RKO (cell line): ENCODE measurements around the gene FHIP2A.
"Not testable (repeated sequence)": the region's sequence is repeated elsewhere in the genome, so short reads cannot be mapped to it uniquely, and the experiment has no call there.

Source experiments
- DNase-seq: peaks from one replicate; pipeline ENCODE4 v3.0.0-alpha.2; 2016; ENCODE audit warnings: low spot score

The FHIP2A gene

GRCh38 chr10:114815791-114816190, 5.8 kb upstream of the FHIP2A start:
- DNase-seq: peak; percentile 55

- no peak for DNase-seq
Observed at GRCh38 chr10:114816308-114816707, 5.3 kb upstream of the FHIP2A start.

DNA sequence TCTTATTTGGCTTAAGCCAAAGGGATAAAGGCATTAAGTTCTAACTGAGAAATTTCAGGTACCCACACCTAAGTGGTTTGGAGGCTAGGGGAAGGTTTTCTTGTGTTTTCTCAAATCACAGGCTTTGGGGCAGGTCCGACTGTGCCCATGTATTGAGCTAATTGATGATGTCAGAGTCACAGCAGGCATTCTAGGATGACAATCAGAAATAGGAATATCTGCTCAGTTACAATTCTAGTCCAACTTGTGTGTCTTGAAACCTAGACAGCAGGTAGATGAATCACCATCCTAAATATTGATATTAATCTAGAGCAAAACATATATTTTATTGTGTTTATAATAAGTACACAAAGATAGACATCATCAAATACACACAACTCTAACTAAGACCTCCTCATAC, 2.3 kb upstream of the FHIP2A start:
- DNase-seq: no peak

DNA sequence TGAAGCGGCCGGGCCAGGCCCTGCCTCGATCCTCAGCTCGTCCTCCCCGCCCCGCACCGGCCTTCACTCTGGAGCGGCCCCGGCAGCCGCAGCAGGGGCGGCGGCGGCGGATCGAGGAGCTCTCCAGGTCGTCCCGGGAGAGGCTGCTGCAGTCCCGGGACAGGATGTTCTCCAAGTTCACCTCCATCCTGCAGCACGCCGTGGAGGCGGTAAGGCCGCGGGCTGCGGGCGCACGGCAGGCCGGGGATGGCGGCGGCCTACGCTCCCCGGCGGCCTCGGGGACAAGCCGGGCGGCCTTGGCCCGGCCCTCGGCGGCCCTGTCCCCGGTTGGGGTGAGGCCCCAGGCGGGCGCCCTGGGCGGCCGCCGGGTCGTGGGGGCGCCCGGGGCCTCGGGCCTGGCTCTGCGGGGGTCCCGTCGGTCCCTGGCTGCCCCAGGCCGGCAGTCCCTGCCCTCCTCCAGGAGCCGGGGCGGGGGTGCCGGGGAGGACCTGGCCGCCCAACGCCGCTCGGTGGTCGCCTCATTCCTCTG, 399 bp downstream of the FHIP2A start:
- peak; percentile 38 for DNase-seq

DNA sequence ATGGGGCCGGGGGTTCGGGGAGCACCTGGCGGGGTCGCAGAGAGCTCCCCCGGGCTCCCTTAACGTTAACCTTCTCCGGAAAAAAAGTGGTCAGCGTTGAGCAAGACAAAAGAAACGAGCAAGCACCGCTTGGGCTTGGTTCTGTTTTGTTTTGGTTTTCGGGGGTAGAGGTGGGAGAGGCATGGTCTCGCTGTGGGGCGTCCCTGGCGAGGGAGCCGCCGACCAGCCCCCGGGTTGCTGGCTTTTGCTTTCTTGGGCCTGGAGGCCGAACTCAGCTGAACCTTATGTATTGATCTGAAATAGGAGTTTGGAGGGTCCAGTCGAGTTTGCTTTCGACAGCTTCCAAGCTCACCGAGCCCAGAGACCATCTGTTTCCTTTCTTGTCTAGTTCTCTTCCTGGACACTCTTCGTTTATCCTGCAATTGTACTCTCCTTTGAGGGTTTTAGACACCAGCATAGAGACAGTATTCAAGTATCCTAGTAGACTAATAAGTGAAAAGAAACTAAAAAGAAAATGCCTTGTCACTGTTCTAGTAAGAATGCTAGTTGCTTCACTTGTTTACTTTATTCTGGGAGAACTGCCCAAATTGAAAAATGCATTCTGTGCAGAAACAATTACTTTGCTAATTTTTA, 980 bp downstream of the FHIP2A start:
- peak; percentile 35 for DNase-seq

GRCh38 chr10:114823077-114823463, 1.5 kb downstream of the FHIP2A start:
- DNase-seq: peak; percentile 16

GRCh38 chr10:114824391-114824790, 2.8 kb downstream of the FHIP2A start:
- DNase-seq: no peak

GRCh38 chr10:114825513-114826253, 4.1 kb downstream of the FHIP2A start:
- DNase-seq: no peak

DNA sequence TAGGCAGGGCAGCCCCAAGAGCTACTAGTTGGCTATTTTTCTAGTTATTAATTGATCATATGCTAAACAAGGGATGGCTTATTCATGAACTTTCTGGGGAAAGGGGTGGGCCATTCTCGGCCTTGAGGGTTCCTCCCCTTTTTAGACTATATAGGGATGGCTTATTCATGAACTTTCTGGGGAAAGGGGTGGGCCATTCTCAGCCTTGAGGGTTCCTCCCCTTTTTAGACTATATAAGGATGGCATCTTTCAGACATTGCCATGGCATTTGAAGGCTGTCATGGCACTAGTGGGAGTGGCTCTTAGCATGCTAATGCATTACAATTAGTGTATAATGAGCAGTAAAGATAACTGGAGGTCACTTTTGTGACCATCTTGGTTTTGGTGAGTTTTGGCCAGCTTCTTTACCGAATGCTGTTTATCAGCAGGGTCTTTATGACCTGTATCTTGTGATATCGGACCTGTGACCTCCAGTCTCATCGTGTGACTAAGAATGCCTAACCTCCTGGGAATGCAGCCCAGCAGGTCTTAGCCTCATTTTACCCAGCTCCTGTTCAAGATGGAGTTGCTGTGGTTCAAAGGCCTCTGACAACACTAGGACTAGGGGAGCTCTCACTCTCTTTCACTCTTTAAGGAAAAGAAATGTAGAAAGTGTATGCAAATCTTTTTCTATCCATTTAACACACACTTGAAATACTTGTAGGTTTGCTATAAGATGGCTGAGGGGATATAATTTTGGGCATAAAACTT, 7.8 kb downstream of the FHIP2A start:
- DNase-seq: no peak

GRCh38 chr10:114831186-114831867, 9.7 kb downstream of the FHIP2A start:
- no peak for DNase-seq

GRCh38 chr10:114837690-114838089, 16.1 kb downstream of the FHIP2A start:
- DNase-seq: no peak

GRCh38 chr10:114839901-114840300, 18.3 kb downstream of the FHIP2A start:
- peak; percentile 11 for DNase-seq

DNA sequence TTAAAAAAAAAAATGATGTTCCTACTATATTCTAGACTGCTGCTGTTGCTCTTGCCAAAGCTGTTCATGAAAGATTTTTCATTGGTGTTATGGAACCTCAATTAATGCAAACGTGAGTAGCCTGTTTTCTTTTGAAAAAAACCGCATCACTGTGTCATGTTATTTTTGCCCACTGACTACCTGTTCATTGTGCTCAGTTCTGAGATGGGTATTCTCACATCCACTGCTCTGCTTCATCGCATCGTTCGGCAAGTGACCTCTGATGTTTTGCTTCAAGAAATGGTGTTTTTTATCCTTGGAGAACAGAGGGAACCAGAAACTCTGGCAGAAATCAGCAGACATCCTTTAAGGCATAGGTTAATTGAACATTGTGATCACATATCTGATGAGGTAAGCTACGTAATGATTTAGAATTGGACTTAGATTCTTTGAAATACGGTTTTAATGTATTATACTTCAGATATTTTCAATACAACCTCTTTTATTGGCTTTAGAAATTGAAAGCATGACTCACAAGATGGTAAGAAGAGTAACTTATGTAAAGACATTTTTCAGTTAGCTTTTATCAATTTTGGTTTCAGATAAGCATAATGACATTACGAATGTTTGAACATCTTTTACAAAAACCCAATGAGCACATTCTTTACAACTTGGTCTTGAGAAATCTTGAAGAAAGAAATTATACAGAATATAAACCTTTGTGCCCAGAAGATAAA, 24.6 kb downstream of the FHIP2A start:
- no peak for DNase-seq

GRCh38 chr10:114847517-114847916, 25.9 kb downstream of the FHIP2A start:
- not testable (repeated sequence) for DNase-seq

DNA sequence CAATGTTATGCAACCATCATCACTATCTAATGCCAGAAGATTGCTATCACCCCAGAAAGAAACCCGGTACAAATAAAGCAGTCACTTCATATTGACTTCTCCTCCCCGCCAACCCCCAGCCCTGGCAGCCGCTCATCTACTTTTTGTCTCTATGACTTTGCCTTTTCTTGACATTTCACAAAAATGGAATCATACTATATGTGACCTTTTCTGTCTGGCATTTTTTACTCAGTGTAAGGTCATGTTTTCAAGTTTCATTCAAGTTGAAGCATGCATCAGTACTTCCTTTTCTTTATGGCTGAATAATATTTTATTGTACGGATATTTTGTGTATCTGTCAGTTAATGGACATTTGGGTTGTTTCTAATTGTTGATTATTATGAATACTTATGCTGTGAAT, 28.1 kb downstream of the FHIP2A start:
- no peak for DNase-seq

DNA sequence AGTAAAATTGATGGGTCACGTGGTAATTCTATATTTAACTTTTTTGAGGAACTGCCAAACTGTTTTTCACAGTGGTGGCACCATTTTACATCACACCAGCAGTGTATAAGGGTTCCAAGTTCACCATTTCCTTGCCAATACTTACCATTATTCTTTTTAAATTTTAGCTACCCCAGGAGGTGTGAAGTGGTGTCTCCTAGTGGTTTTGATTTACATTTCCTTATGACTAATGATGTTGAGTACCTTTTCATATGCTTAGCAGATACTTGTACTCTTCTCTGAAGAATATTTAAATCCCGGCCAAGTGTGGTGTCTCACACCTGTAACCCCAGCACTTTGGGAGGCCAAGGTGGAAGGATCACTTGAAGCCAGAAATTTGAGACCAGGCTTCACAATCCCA, 28.5 kb downstream of the FHIP2A start:
- no peak for DNase-seq

DNA sequence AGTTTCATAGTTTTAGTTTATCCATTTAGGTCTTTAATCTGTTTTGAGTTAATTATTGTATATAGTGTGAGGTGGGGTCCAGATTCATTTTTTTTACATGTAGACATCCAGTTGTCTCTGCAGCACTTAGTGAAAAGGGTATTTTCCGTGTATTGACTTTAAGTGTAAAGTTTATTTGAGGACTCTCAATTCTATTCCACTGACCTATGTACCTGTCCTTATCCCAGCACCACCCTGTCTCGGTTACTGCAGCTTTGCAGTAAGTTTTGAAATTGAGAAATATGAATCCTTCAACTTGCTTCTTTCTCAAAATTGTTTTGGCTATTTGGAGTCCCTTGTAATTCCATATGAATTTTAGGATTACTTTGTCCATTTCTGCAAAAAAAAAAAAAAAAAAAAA, 29.8 kb downstream of the FHIP2A start:
- DNase-seq: no peak

DNA sequence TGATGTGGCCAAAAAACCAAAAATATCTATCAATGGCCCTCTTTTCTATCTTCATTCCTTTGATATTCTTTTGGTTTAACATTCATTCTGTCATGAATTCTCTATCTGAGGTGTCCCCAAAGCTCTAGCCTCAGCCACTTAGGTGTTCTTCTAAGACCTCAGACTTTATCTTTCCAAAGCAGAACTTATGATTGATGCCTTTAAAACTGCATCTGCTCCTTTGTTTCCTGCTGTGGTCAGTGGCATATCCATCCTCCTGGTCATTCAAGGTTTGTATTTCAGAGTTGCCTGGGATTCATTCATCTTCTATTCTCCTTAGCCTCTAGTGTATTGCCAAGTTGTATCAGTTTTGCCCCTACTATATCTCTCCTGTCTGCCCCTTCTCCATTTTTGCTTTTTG, 30.6 kb downstream of the FHIP2A start:
- DNase-seq: no peak

DNA sequence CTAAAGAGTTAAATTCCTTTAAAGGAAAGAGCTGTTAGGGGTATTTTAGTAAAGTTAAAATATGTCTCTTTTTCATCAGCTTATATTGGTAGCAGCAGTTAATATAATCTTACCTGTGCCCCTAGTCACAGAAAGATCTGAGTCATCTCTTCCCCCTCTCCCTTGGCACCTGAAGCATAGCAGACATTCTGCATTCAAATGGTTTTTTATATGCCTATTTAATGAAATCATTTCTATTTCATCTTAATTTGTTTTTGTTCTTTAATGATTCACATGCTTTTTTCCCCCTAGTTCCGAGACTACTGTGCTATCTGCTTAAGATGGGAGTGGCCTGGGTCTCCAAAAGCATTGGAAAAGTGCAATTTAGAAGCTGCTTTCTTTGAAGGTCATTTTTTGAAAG, 33.3 kb downstream of the FHIP2A start:
- no peak for DNase-seq

- no peak for DNase-seq
Observed at GRCh38 chr10:114855776-114856543, 34.4 kb downstream of the FHIP2A start.
